GM23338 (cell line): ENCODE results near the gene OR4D5. TPM values are rescaled to one million over a fixed set of nuclear protein-coding genes. Genes with fewer than 3 reads are reported as not detected.

ENCODE experiments used
- ATAC-seq: fragments of 200-7000 bp; cut with Tn5 transposase; 3 replicates; pipeline ENCODE4 v1.9.1; 2020
- DNase-seq: peaks from one replicate; pipeline ENCODE4 v3.0.0-alpha.2; 2015; ENCODE audit warnings: low spot score
- H2AFZ ChIP-seq: fragments of 200-600 bp; sonication (generic); 2 replicates; pipeline ENCODE4 v1.8.0; 2016; ENCODE audit warnings: antibody characterized with exemption, mild to moderate bottlenecking, moderate library complexity
- H3F3A ChIP-seq: fragments of 200-600 bp; sonication (generic); replicated peaks from 2 replicates; pipeline ENCODE4 v1.8.0; 2017; ENCODE audit warnings: antibody characterized with exemption, mixed run types, low read depth
- H3K27ac ChIP-seq: fragments of 200-600 bp; sonication (generic); 2 replicates; pipeline ENCODE4 v1.6.1; 2016; ENCODE audit warnings: low read depth
- H3K27me3 ChIP-seq: fragments of 200-600 bp; sonication (generic); 2 replicates; pipeline ENCODE4 v1.8.0; 2016; ENCODE audit warnings: mild to moderate bottlenecking, mixed run types, moderate library complexity; ENCODE audit not compliant: insufficient read depth
- H3K36me3 ChIP-seq: fragments of 200-600 bp; sonication (generic); 2 replicates; pipeline ENCODE4 v1.8.0; 2016; ENCODE audit warnings: mild to moderate bottlenecking; ENCODE audit not compliant: insufficient read depth
- H3K4me1 ChIP-seq: fragments of 200-600 bp; sonication (generic); 2 replicates; pipeline ENCODE4 v1.8.0; 2016; ENCODE audit warnings: mild to moderate bottlenecking, moderate library complexity; ENCODE audit not compliant: insufficient read depth
- H3K4me2 ChIP-seq: fragments of 200-600 bp; sonication (generic); 2 replicates; pipeline ENCODE4 v1.7.1; 2017; ENCODE audit warnings: mixed run types
- H3K4me3 ChIP-seq: fragments of 200-600 bp; sonication (generic); 2 replicates; pipeline ENCODE4 v1.6.1; 2016; ENCODE audit warnings: mixed run types
- H3K79me2 ChIP-seq: fragments of 200-600 bp; sonication (generic); replicated peaks from 2 replicates; pipeline ENCODE4 v1.8.0; 2017; ENCODE audit warnings: mild to moderate bottlenecking; ENCODE audit not compliant: insufficient read depth
- H3K9me2 ChIP-seq: fragments of 200-600 bp; sonication (generic); 2 replicates; pipeline ENCODE4 v1.8.0; 2017; ENCODE audit not compliant: insufficient read depth
- H4K20me1 ChIP-seq: fragments of 200-600 bp; sonication (generic); replicated peaks from 2 replicates; pipeline ENCODE4 v1.8.0; 2017; ENCODE audit warnings: mild to moderate bottlenecking; ENCODE audit not compliant: insufficient read depth
- H3K27ac Mint-ChIP-seq: 2 replicates; pipeline ENCODE4 v1.8.0; 2020; ENCODE audit warnings: inconsistent platforms, mild to moderate bottlenecking, moderate library complexity, mixed read lengths
- H3K27me3 Mint-ChIP-seq: 3 replicates; pipeline ENCODE4 v1.8.0; 2022; ENCODE audit warnings: low read depth, mild to moderate bottlenecking, moderate library complexity, mixed read lengths, inconsistent platforms; ENCODE audit not compliant: insufficient read depth, poor library complexity
- H3K36me3 Mint-ChIP-seq: 3 replicates; pipeline ENCODE4 v1.8.0; 2021; ENCODE audit warnings: low read depth, mild to moderate bottlenecking, inconsistent platforms, moderate library complexity, mixed read lengths
- H3K4me1 Mint-ChIP-seq: 3 replicates; pipeline ENCODE4 v1.8.0; 2020; ENCODE audit warnings: mild to moderate bottlenecking, inconsistent platforms, mixed read lengths
- H3K4me3 Mint-ChIP-seq: 3 replicates; pipeline ENCODE4 v1.8.0; 2021; ENCODE audit warnings: moderate library complexity, mild to moderate bottlenecking, inconsistent platforms, mixed read lengths
- H3K9me3 Mint-ChIP-seq: 3 replicates; pipeline ENCODE4 v1.8.0; 2020; ENCODE audit warnings: moderate library complexity, mild to moderate bottlenecking, inconsistent platforms, mixed read lengths
- CTCF ChIP-seq, 2 experiments: fragments of 200-600 bp in 1 of 2; sonication (generic) in 1 of 2; conservative IDR thresholded peaks; 2 replicates each; pipeline versions ENCODE4 v1.5.1 to v1.6.1; 2016 to 2017; ENCODE audit warnings: antibody characterized with exemption in 2 of 2, low read depth in 2 of 2, mild to moderate bottlenecking in 2 of 2, moderate library complexity in 1 of 2
- ETS1 ChIP-seq: IDR thresholded peaks from 2 replicates; pipeline ENCODE4 v1.6.1; 2016; ENCODE audit warnings: antibody characterized with exemption
- EZH2phosphoT487 ChIP-seq: fragments of 200-600 bp; sonication (generic); IDR thresholded peaks from one replicate; pipeline ENCODE4 v1.8.1; 2018; ENCODE audit warnings: antibody characterized with exemption; ENCODE audit not compliant: unreplicated experiment
- JUNB ChIP-seq: IDR thresholded peaks from one replicate; pipeline ENCODE4 v1.6.1; 2016; ENCODE audit warnings: antibody characterized with exemption; ENCODE audit not compliant: unreplicated experiment
- NANOG ChIP-seq: IDR thresholded peaks from 2 replicates; pipeline ENCODE4 v1.6.1; 2016; ENCODE audit warnings: antibody characterized with exemption, borderline replicate concordance
- POLR2AphosphoS5 ChIP-seq: IDR thresholded peaks from 2 replicates; pipeline ENCODE4 v1.6.1; 2016; ENCODE audit warnings: antibody characterized with exemption, low read depth
- REST ChIP-seq: IDR thresholded peaks from one replicate; pipeline ENCODE4 v1.6.1; 2018; ENCODE audit warnings: antibody characterized with exemption; ENCODE audit not compliant: unreplicated experiment
- STAT1 ChIP-seq: IDR thresholded peaks from one replicate; pipeline ENCODE4 v1.6.1; 2016; ENCODE audit warnings: antibody characterized with exemption; ENCODE audit not compliant: unreplicated experiment
- ZNF114 ChIP-seq: fragments of 250-450 bp; sonication (Bioruptor Pico); IDR thresholded peaks from 2 replicates; pipeline ENCODE4 v1.5.0; 2020; ENCODE audit warnings: mild to moderate bottlenecking, moderate library complexity
- ZNF331 ChIP-seq: fragments of 250-450 bp; sonication (Bioruptor Pico); IDR thresholded peaks from 2 replicates; pipeline ENCODE4 v1.5.0; 2020; ENCODE audit warnings: low read depth, mild to moderate bottlenecking, moderate library complexity
- ZNF462 ChIP-seq: fragments of 250-450 bp; sonication (Bioruptor Pico); IDR thresholded peaks from 2 replicates; pipeline ENCODE4 v1.5.0; 2020; ENCODE audit warnings: mild to moderate bottlenecking, moderate library complexity
- polyA plus RNA-seq: library from polyadenylated mRNA; unstranded; fragments of >200 nt; fragmentation: Nextera tagmentation; extraction: Ambion mirVana; gene quantifications from 2 replicates; pipeline ENCODE4 v1.2.1, GENCODE V29; 2016
- total RNA-seq: library from RNA; depleted of rRNA; stranded (reverse); fragments of >200 nt; shearing (Covaris generic); gene quantifications from 2 replicates; pipeline ENCODE4 v1.2.3, GENCODE V29; 2014

OR4D5 gene
- total and polyA plus RNA-seq, 2 experiments from 2014 or later, result not detected

GRCh38 chr11:123904932-123905331 lies 34.5 kb upstream of the OR4D5 start:
- Mint-ChIP-seq H3K36me3 (no peaks in the 10 kb centered on the region), H3K27me3 (no peaks in the 10 kb centered on the region), H3K9me3 (no peaks in the 10 kb centered on the region), H3K4me3 (no peak overlapping the region), H3K4me1 (peaks cover 21% of the 10 kb centered on the region), H3K27ac (no peak overlapping the region)
- Histone ChIP-seq H3K27ac (no peak overlapping the region), H3K4me3 (no peak overlapping the region), H2AFZ (no peak overlapping the region), H3K9me2 (peaks cover 5% of the 10 kb centered on the region; the same call in 1 of the 2 replicates), H3K4me1 (peaks cover 10% of the 10 kb centered on the region), H3K79me2 (no peaks in the 10 kb centered on the region), H4K20me1 (no peaks in the 10 kb centered on the region), H3K4me2 (no peak overlapping the region), H3K27me3 (no peaks in the 10 kb centered on the region), H3K36me3 (no peaks in the 10 kb centered on the region), H3F3A (no peaks in the 10 kb centered on the region)
- no peak for DNase-seq
- ATAC-seq, result no peak
- TF ChIP-seq STAT1, result no peak
- no peak for TF ChIP-seq NANOG
- TF ChIP-seq REST, result no peak
- no peak for TF ChIP-seq POLR2AphosphoS5
- TF ChIP-seq ZNF114 (CRISPR knock-in tag), result no peak
- no peak for TF ChIP-seq ZNF331 (CRISPR knock-in tag)
- TF ChIP-seq EZH2phosphoT487, result no peak
- no peak for TF ChIP-seq ETS1
- no peak for TF ChIP-seq ZNF462 (CRISPR knock-in tag)
- no peak for TF ChIP-seq CTCF (conservative IDR thresholded peaks at IDR 0.05; ENCODE audit: low read depth in 2 of 2)
- no peak for TF ChIP-seq JUNB
